CD4-positive, CD25-positive, alpha-beta regulatory T cell (primary cell): ENCODE results near the gene NR1H4. TPM values are rescaled to one million over a fixed set of nuclear protein-coding genes. Genes with fewer than 3 reads are reported as not detected.
"Not testable (repeated sequence)": the region's sequence is repeated elsewhere in the genome, so short reads cannot be mapped to it uniquely, and the experiment has no call there.

ENCODE experiments used
- ATAC-seq, 2 donors: fragments of 150-1000 bp; cut with Tn5 transposase; one replicate each; pipeline ENCODE4 v1.10.0; 2021; ENCODE audit warnings: low read depth in 2 of 2, moderate number of reproducible peaks in 2 of 2, moderate library complexity in 1 of 2
- DNase-seq, 3 donors: peaks; one replicate each; pipeline versions ENCODE4 v3.0.0 to v3.0.0-alpha.2; 2012 to 2022; ENCODE audit warnings: mixed read lengths in 1 of 3
- H3K27ac ChIP-seq: one replicate; pipeline ENCODE4 v1.7.0; 2013; ENCODE audit warnings: mild to moderate bottlenecking, low read length; ENCODE audit not compliant: insufficient read depth, poor library complexity, severe bottlenecking
- H3K27me3 ChIP-seq: one replicate; pipeline ENCODE4 v1.7.0; 2013; ENCODE audit warnings: low read length; ENCODE audit not compliant: control insufficient read depth, insufficient read depth
- H3K36me3 ChIP-seq: one replicate; pipeline ENCODE4 v1.7.0; 2013; ENCODE audit warnings: mild to moderate bottlenecking, low read length, moderate library complexity; ENCODE audit not compliant: control insufficient read depth, insufficient read depth
- H3K4me1 ChIP-seq: 2 replicates; pipeline ENCODE4 v1.7.0; 2013; ENCODE audit warnings: mild to moderate bottlenecking, low read length; ENCODE audit not compliant: insufficient read depth, control insufficient read depth, poor library complexity, severe bottlenecking
- H3K4me3 ChIP-seq: one replicate; pipeline ENCODE4 v1.7.0; 2013; ENCODE audit warnings: low read depth, mild to moderate bottlenecking, low read length, moderate library complexity
- H3K9me3 ChIP-seq, 2 experiments: 1 replicate in 1 of 2; 2 replicates in 1 of 2; pipeline ENCODE4 v1.7.0; 2013; ENCODE audit warnings: low read length in 2 of 2, mild to moderate bottlenecking in 1 of 2, moderate library complexity in 1 of 2; ENCODE audit not compliant: control insufficient read depth in 2 of 2
- H3K27ac Mint-ChIP-seq, 3 donors: one replicate each; pipeline ENCODE4 v1.8.0; 2020 to 2022; ENCODE audit warnings: mild to moderate bottlenecking in 3 of 3, mixed read lengths in 3 of 3, moderate library complexity in 2 of 3
- H3K27me3 Mint-ChIP-seq: one replicate; pipeline ENCODE4 v1.8.0; 2022; ENCODE audit warnings: mild to moderate bottlenecking, mixed read lengths
- H3K36me3 Mint-ChIP-seq: one replicate; pipeline ENCODE4 v1.8.0; 2020; ENCODE audit warnings: mixed read lengths
- H3K4me1 Mint-ChIP-seq, 4 donors: one replicate each; pipeline ENCODE4 v1.8.0; 2020 to 2022; ENCODE audit warnings: mixed read lengths in 4 of 4, mild to moderate bottlenecking in 1 of 4
- H3K4me3 Mint-ChIP-seq, 4 donors: one replicate each; pipeline ENCODE4 v1.8.0; 2020 to 2022; ENCODE audit warnings: mild to moderate bottlenecking in 4 of 4, mixed read lengths in 4 of 4, moderate library complexity in 3 of 4
- H3K9me3 Mint-ChIP-seq, 7 donors: one replicate each; pipeline ENCODE4 v1.8.0; 2020 to 2022; ENCODE audit warnings: mixed read lengths in 7 of 7, mild to moderate bottlenecking in 3 of 7, moderate library complexity in 2 of 7
- polyA plus RNA-seq, 4 donors: library from polyadenylated mRNA; unstranded; fragments of 300-500 nt; fragmentation: Illumina TruSeq; gene quantifications; one replicate each; pipeline ENCODE4 v1.2.3, GENCODE V29; 2021
- total RNA-seq: library from RNA; stranded (reverse); gene quantifications from one replicate; pipeline ENCODE4 v1.2.3, GENCODE V29; 2022

The NR1H4 gene
- total and polyA plus RNA-seq, 5 donors from 2014 or later, result not detected

- no peaks in the 10 kb centered on the region for H3K36me3 Mint-ChIP-seq
- H3K9me3 Mint-ChIP-seq, result peaks cover 0 to 2% (median 0%) of the 10 kb centered on the region in 7 donors
- no peaks in the 10 kb centered on the region for H3K4me1 ChIP-seq
- H3K4me3 Mint-ChIP-seq, result no peak overlapping the region
- H3K36me3 ChIP-seq, result no peaks in the 10 kb centered on the region
- no peak overlapping the region for H3K27ac Mint-ChIP-seq
- no peak overlapping the region for H3K27ac ChIP-seq
- peaks cover 6% of the 10 kb centered on the region for H3K27me3 Mint-ChIP-seq
- H3K4me1 Mint-ChIP-seq, result no peaks in the 10 kb centered on the region
- H3K4me3 ChIP-seq, result no peak overlapping the region
- ATAC-seq, result no peak
- H3K9me3 ChIP-seq, result no peaks in the 10 kb centered on the region
- no peak for DNase-seq
- no peaks in the 10 kb centered on the region for H3K27me3 ChIP-seq
These were observed 128.0 kb downstream of the NR1H4 start for GRCh38 chr12:100601626-100602025.

GRCh38 chr12:100602997-100603396 is 129.3 kb downstream of the NR1H4 start:
- H3K27ac Mint-ChIP-seq, H3K27me3 ChIP-seq, H3K4me1 ChIP-seq, H3K4me1 Mint-ChIP-seq, H3K9me3 Mint-ChIP-seq, H3K27me3 Mint-ChIP-seq, H3K4me3 Mint-ChIP-seq, H3K36me3 ChIP-seq, H3K9me3 ChIP-seq, H3K27ac ChIP-seq, H3K36me3 Mint-ChIP-seq, H3K4me3 ChIP-seq, ATAC-seq, DNase-seq: not testable (repeated sequence)

GRCh38 chr12:100608776-100609175 is 135.1 kb downstream of the NR1H4 start:
- Histone ChIP-seq H3K9me3 (no peaks in the 10 kb centered on the region), H3K4me1 (no peaks in the 10 kb centered on the region), H3K4me3 (no peak overlapping the region), H3K27ac (no peak overlapping the region), H3K36me3 (no peaks in the 10 kb centered on the region), H3K27me3 (no peaks in the 10 kb centered on the region)
- Mint-ChIP-seq H3K27ac (no peak overlapping the region), H3K4me1 (no peaks in the 10 kb centered on the region), H3K9me3 (peaks cover 0 to 2% (median 0%) of the 10 kb centered on the region in 7 donors), H3K27me3 (peaks cover 7% of the 10 kb centered on the region), H3K36me3 (no peaks in the 10 kb centered on the region), H3K4me3 (no peak overlapping the region)
- ATAC-seq (no peak), DNase-seq (no peak)

GRCh38 chr12:100610666-100611430 is 137.2 kb downstream of the NR1H4 start:
- H3K4me3 Mint-ChIP-seq, result no peak overlapping the region
- no peak for DNase-seq
- H3K9me3 Mint-ChIP-seq, result peaks cover 0 to 1% (median 0%) of the 10 kb centered on the region in 7 donors
- Histone ChIP-seq H3K27me3 (no peaks in the 10 kb centered on the region), H3K27ac (no peak overlapping the region), H3K9me3 (no peaks in the 10 kb centered on the region), H3K36me3 (no peaks in the 10 kb centered on the region), H3K4me3 (no peak overlapping the region), H3K4me1 (no peaks in the 10 kb centered on the region)
- no peaks in the 10 kb centered on the region for H3K36me3 Mint-ChIP-seq
- H3K27ac Mint-ChIP-seq, result no peak overlapping the region
- no peak for ATAC-seq
- no peaks in the 10 kb centered on the region for H3K4me1 Mint-ChIP-seq
- H3K27me3 Mint-ChIP-seq, result peaks cover 7% of the 10 kb centered on the region

- H3K27me3 ChIP-seq, result no peaks in the 10 kb centered on the region
- no peaks in the 10 kb centered on the region for H3K9me3 Mint-ChIP-seq
- no peak overlapping the region for H3K27ac ChIP-seq
- ATAC-seq (no peak), DNase-seq (no peak)
- no peak overlapping the region for H3K4me3 ChIP-seq
- no peaks in the 10 kb centered on the region for H3K36me3 Mint-ChIP-seq
- H3K4me1 Mint-ChIP-seq, result no peaks in the 10 kb centered on the region
- H3K27me3 Mint-ChIP-seq, result no peaks in the 10 kb centered on the region
- no peaks in the 10 kb centered on the region for H3K9me3 ChIP-seq
- H3K27ac Mint-ChIP-seq, result no peak overlapping the region
- no peaks in the 10 kb centered on the region for H3K36me3 ChIP-seq
- no peaks in the 10 kb centered on the region for H3K4me1 ChIP-seq
- no peak overlapping the region for H3K4me3 Mint-ChIP-seq
These were observed 138.9 kb downstream of the NR1H4 start for GRCh38 chr12:100612606-100613005.

Other genes with a start within 250 kb of the NR1H4 start
- not detected for gene DEPDC4, start 206.8 kb upstream of the NR1H4 start, total RNA-seq
- gene DEPDC4, start 206.8 kb upstream of the NR1H4 start, polyA plus RNA-seq, result 1 to 10 TPM in 1 of 4 donors, under 1 TPM in 2, not detected in 1; 0.31 to 1.1 (median 0.50) TPM
- gene SCYL2, start 206.7 kb upstream of the NR1H4 start, total RNA-seq, result 41.8 TPM
- 10 to 100 TPM; 17.0 to 23.4 (median 20.7) TPM for gene SCYL2, start 206.7 kb upstream of the NR1H4 start, polyA plus RNA-seq
- gene SLC17A8, start 116.8 kb upstream of the NR1H4 start, total RNA-seq, result not detected
- not detected for gene SLC17A8, start 116.8 kb upstream of the NR1H4 start, polyA plus RNA-seq
- gene GAS2L3, start 99.8 kb downstream of the NR1H4 start, total RNA-seq, result 0.12 TPM
- not detected for gene GAS2L3, start 99.8 kb downstream of the NR1H4 start, polyA plus RNA-seq